Epidermal melanocyte (primary cell): ENCODE measurements around the gene KCNMA1.
A peak's percentile ranks its signal among the peaks of the same experiment; 100 is the strongest.

Source experiments
- DNase-seq: peaks from one replicate; pipeline ENCODE4 v3.0.0; 2011; ENCODE audit warnings: low spot score; ENCODE audit not compliant: insufficient read length

KCNMA1 gene

DNA sequence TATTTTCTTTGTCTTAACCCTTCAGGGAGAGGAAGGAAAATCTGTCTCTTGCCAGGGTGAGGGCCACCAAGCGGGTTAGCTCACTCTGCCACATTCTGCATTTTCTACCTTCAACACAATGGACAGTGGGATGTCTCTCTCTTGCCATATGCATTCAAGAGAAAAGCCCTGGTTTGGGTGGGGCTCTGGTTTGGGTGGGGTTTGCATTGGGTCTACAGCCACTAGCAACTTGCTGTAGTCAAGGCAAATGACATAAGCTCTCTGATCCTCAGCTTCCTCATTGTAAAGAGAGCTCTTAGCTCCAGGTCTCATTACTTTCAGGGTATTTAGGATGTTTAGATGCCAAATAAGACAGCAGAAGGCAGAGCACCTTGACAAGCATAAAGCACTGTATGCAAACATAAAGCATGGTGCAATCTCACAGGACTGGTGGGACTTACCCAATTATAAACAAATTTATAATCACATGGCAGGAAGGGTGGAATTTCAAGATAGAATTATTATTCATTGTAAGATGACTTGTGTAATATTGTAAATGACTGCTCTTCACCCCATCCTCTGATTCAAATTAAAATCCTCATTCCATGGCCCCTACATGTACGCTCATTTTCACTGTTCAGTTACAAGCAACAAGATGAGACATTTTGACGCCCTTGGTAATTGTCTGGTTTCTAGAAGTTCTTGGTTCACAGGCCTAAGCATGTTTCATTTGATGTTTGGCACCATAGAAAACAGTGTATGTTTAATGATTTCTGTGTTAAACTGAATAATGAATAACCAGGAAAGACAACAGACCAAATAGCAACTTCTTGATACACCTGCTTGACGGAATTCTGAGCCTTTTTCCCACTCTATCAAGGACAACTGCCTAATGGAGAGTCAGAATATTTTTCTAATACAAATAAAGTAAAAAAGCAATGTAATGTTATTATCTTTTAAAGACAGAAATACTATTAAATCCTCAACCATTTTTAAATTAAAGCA is 258.9 kb downstream of the KCNMA1 start:
- DNase-seq: no peak

DNA sequence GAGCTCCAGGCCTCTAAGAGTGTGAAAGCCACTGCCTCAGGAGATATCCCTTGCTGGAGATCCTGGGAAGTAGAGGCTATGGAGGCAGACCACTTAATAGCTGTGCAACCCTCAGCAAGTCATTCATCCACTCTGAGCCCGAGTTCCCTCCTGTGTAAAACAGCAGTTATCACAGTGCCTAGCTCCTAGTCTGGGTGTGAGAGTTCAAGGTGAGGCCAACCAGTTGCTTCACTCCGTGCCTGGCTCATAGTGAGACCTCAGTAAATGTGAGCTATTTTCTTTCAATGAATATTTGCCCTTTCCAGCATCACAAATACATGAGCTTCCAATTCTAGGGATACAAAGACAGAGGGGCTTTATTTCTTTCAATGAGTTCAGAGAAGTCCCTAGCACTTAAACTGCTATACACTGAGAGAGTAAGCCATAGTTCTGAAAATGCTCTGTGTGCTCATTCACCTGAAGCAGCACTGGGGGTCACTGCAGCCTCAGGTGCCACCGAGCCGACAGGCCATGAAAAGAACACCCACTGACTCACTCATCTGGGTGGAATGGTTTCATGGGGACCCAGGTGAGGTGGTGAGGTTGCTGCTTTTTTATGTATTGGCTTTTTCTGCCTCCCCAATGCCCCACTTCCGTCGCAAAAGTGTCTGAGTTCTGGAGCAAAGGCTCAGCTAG is 259.8 kb downstream of the KCNMA1 start:
- DNase-seq: no peak

DNA sequence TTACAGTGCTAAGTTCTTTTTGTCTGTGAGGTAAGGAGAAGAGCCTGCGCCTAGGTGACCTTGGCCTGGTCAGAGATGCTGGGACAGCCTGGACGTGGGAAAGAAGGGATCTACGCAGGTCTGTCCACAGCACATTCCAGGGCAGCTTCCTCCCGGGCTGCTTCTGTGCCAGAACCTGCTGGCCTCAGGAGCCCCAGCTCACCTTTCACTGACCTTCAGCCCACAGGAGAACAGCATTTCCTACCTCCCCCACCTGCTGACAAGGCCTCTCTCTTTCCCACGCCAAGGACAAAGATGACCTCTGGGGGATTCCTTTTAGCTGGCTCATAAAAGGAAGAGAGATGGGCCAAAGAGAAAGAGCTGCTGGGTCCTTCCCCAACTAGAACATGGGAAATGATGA is 260.6 kb downstream of the KCNMA1 start:
- no peak for DNase-seq

DNA sequence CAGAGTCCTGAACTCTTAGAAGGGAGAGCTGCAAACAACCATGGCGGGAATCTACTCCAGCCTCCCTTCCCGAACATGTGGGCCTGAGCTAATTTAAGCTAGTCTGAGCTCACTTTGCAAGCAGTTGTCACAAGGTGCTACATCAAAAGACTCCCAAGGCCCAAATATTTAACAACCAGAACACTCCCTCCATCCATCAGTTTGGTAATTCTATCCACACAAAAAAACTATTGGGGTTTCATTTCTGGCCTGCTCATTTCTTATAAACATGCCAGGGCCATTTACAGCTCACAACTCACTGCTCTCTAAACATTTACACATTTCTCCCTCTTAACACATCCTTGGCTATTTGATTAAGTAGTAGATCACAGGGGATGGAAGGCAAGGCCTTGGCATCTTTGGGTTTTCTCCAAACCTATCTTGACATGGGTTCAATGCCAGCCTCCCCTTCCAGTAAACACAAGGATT is 263.4 kb downstream of the KCNMA1 start:
- no peak for DNase-seq

DNA sequence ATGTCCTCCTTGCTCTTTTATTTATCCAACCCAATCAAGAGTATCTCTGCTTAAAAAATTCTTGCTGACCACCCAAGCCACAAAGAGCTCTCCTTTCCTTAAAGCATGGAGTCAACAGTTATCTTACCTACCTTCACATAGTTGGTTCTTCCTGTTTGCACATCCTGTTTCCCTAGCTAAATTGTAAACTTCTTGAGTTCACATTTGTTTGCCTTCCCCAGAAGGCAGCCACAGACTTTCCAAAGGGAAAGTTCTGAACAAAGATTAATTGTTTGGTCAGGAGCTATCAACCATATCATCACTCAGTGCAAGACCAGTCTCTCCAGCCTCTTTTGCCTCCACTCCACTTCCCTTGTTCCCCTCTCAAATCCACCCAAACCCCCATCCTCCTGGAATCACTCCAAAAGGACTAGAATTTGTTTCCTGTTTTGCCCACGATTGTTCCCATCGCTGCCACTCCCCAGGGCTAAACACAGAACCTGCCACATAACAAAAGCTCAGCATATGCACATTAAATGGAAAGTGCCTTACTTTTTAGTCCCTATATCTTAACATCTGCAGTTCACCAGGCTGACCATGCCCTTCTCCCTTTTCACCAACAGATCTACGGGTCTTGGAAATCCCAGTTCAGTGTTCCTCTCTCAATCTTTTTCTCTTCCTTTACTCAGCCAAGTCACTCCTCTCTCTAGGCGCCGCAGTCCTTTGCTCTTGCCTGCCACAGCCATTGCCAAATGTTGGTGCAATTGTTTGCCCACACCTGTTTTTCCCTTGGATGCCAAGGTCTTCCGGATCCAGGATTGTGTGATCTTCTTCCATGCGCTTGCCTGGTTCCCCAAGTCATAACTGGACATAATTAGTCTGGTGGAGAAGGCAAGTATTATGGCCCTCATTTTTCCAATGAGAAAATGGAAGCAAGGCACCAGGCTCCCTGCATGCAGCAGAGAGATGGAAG is 265.5 kb downstream of the KCNMA1 start:
- DNase-seq: no peak

DNA sequence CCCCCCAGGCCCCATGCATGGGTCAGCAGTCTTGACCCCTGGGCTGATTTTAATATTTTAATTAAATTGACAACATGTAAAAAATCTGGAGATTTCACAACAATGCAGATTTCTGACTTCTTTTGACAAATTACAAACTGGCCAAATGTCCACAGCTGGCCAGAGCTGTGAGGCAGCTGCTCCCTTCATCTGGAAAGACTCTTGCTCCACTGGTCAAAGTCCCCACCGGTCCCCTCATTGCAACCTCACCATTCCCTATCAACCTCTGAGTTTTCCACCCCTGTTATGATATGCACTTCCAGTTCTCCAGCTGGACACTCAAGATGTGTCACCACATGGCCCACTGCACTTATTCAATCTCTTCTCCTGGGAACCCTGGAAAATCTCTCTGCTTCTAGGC is 266.2 kb downstream of the KCNMA1 start:
- DNase-seq: no peak

DNA sequence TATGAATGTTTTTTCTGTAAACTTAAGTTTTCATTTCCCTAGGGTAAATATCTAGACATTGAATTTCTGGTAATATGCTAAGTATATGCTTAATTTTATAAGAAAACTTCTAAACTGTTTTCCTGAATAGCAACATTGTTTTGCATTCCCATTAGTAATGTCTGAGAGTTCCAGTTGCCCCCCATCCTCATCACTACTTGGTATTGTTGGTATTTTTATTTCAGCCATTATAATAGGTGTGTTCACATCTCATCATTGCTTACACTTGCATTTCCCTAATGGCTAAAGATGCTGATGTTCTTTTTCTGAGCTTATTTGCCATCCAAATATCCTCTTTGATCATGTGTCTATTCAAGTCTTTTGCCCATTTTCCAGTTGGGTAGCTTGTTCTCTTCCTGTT is 269.6 kb downstream of the KCNMA1 start:
- DNase-seq: no peak

DNA sequence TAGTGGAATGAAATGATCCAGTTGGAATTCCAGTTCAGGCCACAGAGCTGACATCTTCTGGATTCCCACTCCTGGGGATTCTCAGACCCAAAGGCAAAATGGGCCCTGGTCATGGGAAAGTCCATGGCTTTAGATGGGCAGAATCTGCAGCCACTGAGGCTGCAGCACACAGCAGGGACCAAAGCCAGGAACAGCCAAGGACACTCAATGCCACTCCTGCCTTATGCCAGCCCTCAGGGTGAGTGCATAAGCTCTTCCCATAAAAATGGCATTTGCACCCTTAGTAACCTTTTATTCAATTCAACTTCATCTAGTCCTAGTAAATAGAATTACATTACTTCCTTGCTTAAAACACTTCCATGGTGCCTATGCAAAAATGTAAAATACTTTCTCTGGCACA is 274.4 kb downstream of the KCNMA1 start:
- no peak for DNase-seq

DNA sequence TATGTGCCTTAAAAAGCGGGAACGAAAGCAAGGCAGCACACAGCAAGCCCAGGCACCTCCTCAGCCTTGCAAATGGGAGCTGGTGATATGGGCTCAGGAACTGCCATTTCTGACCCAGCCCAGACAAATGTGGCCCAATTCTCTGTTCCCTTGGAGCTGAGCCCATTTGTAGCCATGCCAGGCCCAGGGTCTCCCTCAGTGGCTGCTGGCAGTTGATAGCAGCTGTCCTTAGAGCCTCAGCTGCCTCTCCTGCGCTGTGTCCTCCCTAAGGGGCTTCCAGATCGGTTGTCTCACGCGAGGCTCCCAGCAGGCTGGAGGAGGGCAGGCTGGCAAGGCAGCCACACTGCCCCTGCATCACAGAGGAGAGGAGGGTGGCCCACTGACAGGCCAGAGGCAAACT is 275.8 kb downstream of the KCNMA1 start:
- DNase-seq: no peak

DNA sequence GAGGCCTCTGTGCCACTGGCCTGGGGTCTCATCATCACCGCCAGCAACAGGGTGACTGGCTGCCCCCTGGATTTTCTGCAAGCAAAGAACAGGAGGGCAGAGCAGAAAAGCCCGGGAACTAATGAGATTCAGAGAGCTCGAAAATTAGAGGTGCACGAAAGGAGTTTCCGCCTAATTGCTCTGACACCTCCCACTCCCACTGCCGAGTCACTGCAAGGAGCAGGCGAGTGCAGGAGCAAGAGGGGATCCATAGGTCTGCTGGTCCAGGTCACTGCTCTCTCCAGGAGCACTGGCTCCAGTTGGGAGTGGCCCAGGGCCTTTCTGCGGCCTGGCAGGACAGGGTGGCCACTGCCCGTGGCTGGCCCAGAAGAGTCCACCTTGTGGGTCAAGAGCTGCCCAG is 276.2 kb downstream of the KCNMA1 start:
- DNase-seq: no peak

DNA sequence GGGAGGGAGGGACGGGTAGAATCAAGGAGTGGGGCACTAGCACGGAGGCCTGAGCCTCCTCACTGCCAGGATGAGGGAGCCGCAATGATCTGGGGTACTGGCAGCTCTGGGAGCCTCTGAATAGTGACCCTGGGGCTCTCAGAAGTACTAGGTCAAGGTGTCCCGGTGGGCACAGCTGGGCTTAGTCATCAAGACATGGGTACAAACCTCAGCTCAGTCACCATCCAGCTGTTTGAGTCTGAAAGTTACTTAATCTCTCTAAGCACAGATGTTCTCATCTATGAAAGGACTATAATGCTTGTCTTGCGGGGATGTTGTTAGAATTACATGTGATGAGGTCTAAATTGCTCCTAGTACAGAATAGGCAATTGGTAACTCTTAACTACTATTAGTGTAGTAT is 276.8 kb downstream of the KCNMA1 start:
- DNase-seq: no peak

DNA sequence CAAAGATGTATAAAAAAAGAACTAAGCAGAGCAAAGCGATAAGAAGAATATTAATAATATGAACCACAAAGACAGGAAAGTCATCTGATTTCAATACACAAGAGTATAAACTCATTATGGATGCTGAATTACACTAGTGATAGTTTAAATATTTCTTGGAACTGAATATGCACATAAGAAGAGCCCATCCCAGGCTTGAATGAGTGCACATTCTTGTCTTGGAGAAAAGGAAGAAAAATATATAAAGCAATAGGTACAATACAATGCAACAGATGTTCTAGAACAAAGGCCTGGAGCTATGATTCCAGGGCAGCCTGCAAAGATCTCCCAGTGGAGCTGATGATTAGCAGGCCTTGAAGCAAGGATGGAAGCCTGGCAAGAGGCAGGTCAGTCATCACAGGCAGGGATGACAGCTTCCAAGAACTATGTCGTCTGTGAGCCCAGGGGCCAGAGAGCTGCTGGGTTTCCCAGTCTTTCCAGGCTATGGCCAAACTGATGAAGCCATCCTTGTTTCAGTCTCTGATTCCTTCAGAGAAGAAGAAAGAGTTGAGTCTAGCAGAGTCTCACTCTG is 277.6 kb downstream of the KCNMA1 start:
- DNase-seq: no peak

DNA sequence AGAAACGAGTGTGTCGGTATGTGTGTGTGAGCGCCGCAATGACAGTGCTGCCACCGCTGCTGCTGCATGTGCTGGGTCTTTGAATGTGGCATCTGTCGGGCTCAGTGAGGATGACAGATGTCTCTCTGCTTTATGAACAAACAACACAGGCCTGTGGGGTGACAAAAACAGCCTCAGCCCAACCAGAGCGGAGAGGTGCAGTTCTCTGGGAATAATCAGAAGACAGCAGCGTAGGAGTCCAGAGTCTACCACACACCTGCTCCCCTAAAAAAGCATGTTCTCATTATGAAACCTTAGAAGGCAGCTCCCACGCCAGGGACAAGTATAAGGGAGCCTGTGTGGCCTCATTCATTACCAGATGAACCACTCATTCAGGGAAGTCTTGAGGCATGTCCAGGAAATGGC is 278.3 kb downstream of the KCNMA1 start:
- DNase-seq: no peak

DNA sequence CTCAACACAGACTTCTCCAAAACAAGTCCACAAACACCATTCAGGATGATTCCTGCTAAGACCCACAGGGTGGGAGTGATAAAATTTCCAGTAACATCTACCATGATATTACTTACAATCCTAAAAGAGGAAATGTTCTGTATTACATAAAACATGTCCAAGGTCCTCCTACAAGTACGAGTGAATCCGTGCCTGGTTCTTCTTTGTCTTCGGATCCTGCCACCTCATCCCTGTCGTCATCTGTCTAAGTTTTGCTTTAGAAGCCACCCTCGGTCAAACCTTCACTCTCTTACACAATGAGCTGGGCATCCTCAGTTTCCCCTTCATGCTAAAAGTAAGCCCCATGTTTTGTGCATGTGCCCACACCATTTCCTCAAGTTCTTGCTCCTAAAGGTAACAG is 279.0 kb downstream of the KCNMA1 start:
- no peak for DNase-seq

DNA sequence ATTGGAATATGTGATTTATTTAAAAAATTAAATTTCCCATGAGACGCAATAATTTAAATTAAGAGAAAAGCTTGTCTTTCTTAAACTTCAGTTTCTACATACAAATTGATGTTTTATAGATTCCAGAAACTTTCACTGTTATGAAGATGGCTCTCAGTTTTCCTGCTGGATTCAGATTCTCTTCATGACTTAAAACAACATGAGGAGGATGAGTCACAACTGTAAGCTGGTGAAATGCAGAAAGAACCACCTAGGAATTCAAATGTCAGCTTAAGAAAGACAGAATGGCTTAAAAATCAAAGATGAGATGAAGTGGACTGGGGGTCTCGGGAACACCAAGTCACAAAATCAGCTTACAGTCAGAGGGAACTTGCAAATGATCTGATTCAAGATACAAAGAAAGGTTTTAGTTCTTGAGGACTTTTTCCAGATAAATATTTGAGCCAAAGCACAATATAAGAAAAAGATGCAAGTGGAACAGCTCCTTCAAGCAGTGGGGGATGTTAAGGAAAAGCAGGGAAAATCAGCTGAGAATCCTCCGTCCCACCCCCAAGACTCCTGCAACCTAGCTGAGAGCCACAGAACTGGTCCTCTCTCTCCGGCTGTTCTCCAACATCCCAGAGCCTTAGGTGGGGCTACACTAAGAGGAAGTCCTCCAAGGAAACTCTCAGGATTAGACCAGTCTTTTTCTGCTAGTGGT is 279.8 kb downstream of the KCNMA1 start:
- no peak for DNase-seq

DNA sequence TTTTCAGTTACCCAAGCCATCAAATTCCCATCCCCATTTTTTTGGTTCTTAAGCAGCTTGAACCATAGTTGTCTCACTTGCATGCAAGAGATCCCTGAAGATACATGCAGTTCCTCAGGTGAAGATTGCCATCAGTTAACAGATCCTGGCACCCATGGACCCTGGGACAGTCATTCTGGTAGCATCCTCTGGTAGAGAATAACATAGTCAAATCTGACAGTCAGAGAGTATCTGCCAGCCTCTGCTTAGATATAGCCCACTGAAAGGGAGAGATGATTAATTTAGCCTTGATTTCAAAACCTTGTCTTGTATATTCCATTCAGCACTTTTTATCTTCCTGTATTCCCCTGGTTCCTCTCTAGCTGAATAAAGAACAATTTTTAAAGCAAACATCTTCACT is 280.4 kb downstream of the KCNMA1 start:
- DNase-seq: no peak

DNA sequence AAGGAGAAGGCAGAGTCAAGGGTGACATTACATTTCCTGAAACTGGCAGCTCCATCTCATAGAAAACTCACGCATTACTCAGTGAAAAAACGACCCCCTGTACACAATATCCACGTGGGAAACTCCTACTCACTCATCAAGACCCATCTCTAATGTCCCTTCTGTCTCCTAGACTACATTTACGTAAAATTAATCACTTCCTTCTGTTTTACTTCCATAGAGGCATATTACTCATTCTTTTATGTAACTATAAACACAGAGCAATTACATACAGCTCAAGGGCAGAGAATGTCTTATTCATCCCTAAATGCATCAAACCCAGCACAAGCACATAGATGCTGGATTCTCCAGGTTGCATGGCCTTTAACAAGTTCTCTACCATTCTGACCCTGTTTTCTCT is 281.8 kb downstream of the KCNMA1 start:
- no peak for DNase-seq

DNA sequence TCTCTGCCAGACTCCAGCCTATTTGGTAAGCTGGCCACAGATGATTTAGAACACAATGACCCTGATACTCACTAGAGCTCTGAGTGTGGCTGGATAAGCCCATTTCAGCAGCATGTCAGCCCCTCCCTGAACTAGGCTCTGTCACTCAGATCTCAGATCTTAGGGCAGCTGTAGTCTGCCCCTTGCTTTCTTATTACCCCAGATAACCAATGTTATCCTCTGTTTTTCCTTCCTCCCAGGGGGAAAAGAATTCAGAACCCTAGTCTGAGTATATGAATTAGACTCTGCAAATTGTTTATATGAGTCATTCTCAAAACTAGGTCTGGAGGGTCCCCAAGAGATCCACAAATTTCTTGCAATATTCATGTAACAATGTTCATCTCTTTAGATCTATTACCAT is 286.2 kb downstream of the KCNMA1 start:
- DNase-seq: no peak

DNA sequence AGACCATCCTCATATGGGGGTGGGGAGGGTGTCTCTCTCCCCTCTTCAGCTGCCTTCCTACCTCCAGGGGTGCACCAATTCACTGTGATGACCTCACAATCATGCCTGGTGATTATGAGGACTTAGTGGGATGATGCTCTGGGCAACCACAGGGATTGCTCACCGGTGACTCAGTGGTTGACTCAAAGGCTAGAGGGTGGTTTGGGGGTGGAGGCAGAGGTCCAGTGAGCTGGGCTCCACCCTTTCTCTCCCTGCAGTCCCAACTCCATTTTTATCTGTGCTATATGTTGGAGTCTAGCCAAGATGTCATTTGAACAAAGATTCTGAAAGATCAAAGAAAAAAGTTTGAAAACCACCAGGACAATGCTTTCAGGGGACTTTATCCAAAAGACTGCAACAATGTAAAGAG is 286.9 kb downstream of the KCNMA1 start:
- peak; percentile 74 for DNase-seq

DNA sequence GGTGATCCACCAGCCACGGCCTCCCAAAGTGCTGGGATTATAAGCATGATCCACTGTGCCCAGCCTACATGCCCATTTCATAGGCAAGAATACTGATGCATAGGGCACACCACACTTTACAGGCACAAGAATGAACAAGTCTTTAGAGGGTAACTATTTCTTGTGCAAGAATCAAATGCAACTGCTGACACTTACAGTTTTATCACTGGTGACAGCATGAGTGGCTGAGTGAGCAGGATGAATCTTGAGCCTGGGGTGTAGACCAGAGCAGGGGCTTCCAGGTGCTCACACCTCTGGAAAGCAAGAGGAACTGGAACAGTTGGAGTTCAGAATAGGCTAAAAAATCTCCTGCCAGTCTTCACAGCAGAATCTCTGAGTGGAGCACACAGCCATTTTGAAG is 287.5 kb downstream of the KCNMA1 start:
- no peak for DNase-seq

DNA sequence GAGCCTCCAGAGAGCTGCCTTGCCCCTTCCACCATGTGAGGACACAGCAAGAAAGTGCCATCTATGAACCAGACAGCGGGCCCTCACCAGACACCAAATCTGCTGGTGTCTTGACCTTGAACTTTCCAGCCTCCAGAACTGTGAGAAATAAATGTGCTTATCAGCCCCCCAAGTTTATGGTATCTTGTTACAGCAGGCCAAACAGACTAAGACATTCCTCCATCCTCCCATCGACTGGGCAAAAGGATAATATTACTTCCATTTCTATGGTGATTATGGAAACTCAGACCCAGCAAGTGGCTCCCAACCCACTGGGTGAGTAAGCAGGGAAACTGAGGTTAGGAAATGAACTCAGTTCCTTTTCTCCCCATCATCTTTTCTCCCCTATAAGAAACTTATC is 288.4 kb downstream of the KCNMA1 start:
- DNase-seq: no peak
